CD4-positive, alpha-beta memory T cell (primary cell): ENCODE measurements around the gene PRELP. TPM values are rescaled to one million over a fixed set of nuclear protein-coding genes. Genes with fewer than 3 reads are reported as not detected.

ENCODE experiments used
- polyA plus RNA-seq, 2 donors: library from polyadenylated mRNA; unstranded; fragments of 300-500 nt; fragmentation: Illumina TruSeq; gene quantifications; one replicate each; pipeline ENCODE4 v1.2.3, GENCODE V29; 2021
- total RNA-seq, 2 experiments: library from RNA; stranded (reverse); gene quantifications; one replicate each; pipeline ENCODE4 v1.2.3, GENCODE V29; 2021

Gene PRELP
- total and polyA plus RNA-seq, 4 experiments from 2014 or later, result not detected

Other genes starting within 250 kb of the PRELP start
- gene CHIT1, start 246.1 kb upstream of the PRELP start, total RNA-seq, result under 1 TPM; 0.41 to 0.78 TPM
- not detected for gene CHIT1, start 246.1 kb upstream of the PRELP start, polyA plus RNA-seq
- gene BTG2, start 170.3 kb upstream of the PRELP start, total RNA-seq, result 100 to 1,000 TPM; 197 to 201 TPM
- gene BTG2, start 170.3 kb upstream of the PRELP start, polyA plus RNA-seq, result 100 to 1,000 TPM; 123 to 288 TPM
- gene FMOD, start 124.7 kb upstream of the PRELP start, total RNA-seq, result not detected
- not detected for gene FMOD, start 124.7 kb upstream of the PRELP start, polyA plus RNA-seq
- not detected for gene OPTC, start 18.3 kb downstream of the PRELP start, total RNA-seq
- not detected for gene OPTC, start 18.3 kb downstream of the PRELP start, polyA plus RNA-seq
- 10 to 100 TPM; 97.2 to 98.6 TPM for gene ATP2B4, start 151.0 kb downstream of the PRELP start, total RNA-seq
- 10 to 100 TPM; 14.8 to 41.7 TPM for gene ATP2B4, start 151.0 kb downstream of the PRELP start, polyA plus RNA-seq